Measurements from ENCODE around the gene PIP5K1C.
"Not testable (repeated sequence)": the region's sequence is repeated elsewhere in the genome, so short reads cannot be mapped to it uniquely, and the experiment has no call there.

PIP5K1C gene

DNA sequence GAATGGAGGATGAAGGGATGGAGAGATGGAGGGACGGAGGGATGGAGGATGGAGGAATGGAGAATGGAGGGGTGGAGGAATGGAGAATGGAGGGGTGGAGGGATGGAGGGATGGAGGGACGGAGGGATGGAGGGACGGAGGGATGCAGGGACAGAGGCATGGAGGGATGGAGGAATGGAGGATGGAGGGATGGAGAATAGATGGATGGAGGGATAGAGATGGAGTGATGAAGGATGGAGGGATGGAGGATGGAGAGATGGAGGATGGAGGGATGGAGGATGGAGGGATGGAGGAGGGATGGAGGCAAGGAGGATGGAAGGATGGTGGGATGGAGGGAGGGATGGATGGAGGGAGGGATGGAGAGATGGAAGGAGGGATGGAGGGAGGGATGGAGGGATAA lies 22.1 kb downstream of the PIP5K1C start:
- no peak for DNase-seq

- no peak for DNase-seq
Measured at GRCh38 chr19:3674784-3675543, 25.3 kb downstream of the PIP5K1C start.

- no peak for DNase-seq
Measured at GRCh38 chr19:3673506-3674439, 26.5 kb downstream of the PIP5K1C start.

GRCh38 chr19:3672993-3673392 lies 27.3 kb downstream of the PIP5K1C start:
- no peak for DNase-seq

DNA sequence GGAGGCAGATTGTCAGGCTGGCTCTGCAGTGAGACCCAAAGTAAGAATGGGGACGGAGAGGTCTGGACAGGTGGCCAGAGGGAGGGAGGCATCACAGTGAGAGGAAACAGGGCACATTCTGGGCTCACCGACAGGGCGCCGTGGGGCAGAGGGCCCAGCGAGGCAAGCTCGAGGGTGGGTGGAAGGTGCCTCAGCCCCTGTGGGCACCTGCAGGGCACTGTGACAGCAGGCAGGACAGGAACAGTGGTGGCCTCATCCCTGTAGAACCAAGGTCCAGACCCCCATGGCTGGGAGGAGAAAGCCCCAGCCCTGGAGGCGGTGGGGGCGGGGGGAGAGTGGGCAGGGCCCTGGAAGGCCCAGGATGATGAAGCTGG lies 27.7 kb downstream of the PIP5K1C start:
- DNase-seq: no peak

- DNase-seq: peak in 1 of 51 donors; percentile 9
Measured at GRCh38 chr19:3671680-3672574, 28.3 kb downstream of the PIP5K1C start.

- peak in 2 of 51 donors; percentile 8 to 10 for DNase-seq
Measured at GRCh38 chr19:3670796-3671679, 29.2 kb downstream of the PIP5K1C start.

DNA sequence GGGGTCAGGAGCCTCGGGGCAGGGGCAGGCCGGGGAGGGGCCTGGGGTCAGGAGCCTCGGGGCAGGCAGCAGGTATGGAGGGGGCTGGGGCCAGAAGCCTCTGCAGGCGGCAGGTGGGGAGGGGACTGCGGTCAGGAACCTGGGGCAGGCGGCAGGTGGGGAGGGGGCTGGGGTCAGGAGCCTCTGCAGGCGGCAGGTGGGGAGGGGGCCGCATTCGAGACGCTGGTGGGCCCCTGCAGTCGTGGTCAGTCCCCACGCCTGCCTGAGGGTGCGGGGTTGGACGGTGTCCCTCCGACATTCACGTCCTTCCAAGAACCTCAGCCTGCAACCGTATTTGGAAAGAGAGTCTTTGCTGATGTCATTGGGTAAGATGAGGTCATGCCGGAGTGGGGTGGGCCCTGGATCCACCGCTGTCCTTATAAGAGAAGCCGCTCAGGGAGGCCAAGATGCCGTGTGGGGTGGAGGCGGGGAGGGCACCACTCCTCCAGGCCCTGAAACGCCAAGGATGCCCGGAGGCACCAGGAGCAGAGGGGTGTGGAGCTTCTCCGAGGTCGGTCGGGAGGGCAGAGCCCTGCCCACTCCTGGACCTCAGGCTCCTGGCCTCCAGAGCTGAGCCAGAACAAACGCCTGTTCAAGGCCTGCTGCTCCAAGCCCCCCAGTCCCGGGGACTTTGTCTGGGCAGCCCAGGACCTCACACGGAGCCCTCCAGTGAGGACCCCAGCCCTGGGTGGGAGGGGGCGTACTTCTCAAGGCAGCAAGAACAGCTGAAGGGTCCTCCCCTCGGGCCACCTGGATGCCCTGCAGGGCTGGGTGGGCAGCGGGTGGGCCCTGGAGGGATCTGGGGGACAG lies 30.1 kb downstream of the PIP5K1C start:
- DNase-seq: peak in 11 of 51 donors; percentile 6 to 43 (median 26)

DNA sequence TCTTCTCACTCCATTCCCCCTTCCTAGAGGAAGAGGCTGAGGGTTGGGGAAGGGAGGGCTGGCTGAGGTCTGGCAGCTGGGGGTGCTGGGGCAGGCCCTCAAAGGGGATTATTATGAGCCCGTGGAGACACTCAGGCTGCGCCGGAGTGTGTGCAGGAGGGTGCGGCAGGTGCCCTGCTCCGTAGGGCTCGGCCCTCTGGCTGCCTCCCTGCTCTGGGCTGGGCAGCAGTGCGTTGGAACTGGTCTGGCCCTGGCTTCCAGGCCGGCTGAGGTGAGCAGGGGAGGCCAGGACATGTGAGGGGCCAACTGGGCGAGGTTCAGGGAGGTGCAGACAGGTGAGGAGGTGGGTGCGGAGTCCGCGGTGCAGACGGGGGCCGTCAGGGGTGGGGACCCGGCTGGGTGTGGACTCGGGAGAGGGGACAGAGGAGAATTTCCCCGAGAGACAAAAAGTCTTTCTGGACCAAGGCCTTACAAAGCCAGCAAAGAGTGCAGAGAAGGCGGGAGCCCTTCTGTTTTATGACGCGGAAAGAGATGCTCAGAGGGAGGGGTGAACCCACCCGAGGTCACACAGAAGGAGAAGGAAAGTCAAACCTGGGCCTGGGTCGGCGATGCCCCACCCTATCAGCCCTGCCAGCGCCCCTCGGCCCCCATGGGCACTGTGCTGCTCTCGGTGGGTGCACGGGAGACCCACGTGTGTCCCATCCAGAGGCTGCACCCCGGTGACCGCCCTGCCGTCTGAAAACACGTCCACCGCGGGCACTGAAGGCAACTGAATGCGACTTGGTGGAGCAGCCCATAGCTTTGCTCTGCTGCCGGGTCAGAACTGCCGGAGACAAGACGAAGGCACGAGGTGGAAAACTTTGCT lies 31.0 kb downstream of the PIP5K1C start:
- no peak for DNase-seq

- peak in 1 of 51 donors; percentile 34 for DNase-seq
Measured at GRCh38 chr19:3668331-3669081, 31.8 kb downstream of the PIP5K1C start.

DNA sequence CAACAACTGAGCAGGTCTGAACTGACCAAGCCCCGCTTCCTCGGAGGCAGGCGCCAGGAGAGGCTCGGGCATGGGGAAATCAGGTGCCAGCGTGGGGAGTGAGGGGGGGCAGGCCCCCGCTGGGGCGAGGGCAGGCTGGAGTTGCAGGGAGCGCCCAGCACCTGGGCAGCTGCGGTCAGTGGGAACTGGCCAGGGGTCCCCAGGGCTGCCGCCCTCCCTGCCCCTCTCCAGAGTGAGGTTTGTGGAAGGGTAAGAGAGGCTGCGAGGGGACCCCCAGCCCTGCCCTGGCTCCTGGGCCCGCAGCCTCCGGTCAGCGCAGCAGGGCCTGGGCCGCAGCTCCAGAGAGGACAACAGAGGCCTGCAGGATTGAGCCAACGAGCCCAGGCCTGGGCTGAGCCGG lies 32.5 kb downstream of the PIP5K1C start:
- DNase-seq: no peak

DNA sequence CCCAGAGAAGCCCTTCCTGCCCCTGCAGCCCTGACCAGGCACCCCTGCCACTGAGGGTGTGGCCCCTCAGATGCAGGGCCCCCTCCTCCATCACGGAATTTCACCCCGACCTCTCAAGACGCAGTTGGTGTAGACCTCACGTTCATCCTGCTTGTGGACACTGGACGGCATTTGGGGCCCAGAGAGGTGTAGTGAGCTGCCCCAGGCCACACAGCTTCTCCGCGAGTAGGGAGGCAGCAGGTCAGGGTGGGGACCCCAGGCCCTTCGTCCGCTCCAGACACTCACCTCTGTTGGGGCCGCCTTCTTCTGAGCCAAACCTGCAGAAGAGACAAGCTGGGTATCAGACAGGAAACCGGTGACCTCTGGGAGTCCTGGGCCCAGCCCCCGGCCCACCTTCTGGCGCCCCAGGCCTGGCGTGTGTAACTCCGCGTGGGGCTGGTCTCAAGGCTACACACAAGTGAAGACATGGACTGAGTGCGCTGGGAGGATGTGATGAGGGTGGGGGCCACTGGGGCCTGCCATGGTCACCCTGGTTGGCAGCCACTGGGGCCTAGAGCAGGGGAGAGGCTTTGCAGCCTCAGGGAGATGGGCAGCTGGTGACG lies 33.1 kb downstream of the PIP5K1C start:
- DNase-seq: no peak

DNA sequence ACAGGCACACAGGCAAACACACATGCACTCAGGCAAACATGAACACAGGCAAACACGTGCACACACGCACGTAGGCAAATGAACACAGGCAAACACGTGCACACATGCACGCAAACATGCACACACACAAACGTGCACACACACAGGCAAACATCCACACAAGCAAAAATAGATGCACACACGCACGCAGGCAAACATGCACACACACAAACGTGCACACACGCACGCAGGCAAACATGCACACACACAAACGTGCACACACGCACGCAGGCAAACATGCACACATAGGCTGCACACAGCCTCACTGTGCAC lies 33.8 kb downstream of the PIP5K1C start:
- DNase-seq: not testable (repeated sequence)

GRCh38 chr19:3665681-3666544 lies 34.4 kb downstream of the PIP5K1C start:
- DNase-seq: peak in 46 of 51 donors; percentile 5 to 84 (median 40)

- DNase-seq: no peak
Measured at GRCh38 chr19:3664879-3665642, 35.2 kb downstream of the PIP5K1C start.

- peak in 1 of 51 donors; percentile 32 for DNase-seq
Measured at GRCh38 chr19:3663838-3664237, 36.4 kb downstream of the PIP5K1C start.

Data from hypothalamus (tissue), 51 donors.